NCI-H146 treated with DMSO at 0.1 percent for 48 hours (cell line): ENCODE measurements around the gene DOC2B.
"Not testable (repeated sequence)": the region's sequence is repeated elsewhere in the genome, so short reads cannot be mapped to it uniquely, and the experiment has no call there.

Source experiments
- DNase-seq: peaks from one replicate; lab custom pipeline; 2025; ENCODE audit not compliant: unreplicated experiment; lab: John Stamatoyannopoulos, UW

Gene DOC2B

GRCh38 chr17:213286-214105, 32.0 kb upstream of the DOC2B start:
- DNase-seq: no peak

DNA sequence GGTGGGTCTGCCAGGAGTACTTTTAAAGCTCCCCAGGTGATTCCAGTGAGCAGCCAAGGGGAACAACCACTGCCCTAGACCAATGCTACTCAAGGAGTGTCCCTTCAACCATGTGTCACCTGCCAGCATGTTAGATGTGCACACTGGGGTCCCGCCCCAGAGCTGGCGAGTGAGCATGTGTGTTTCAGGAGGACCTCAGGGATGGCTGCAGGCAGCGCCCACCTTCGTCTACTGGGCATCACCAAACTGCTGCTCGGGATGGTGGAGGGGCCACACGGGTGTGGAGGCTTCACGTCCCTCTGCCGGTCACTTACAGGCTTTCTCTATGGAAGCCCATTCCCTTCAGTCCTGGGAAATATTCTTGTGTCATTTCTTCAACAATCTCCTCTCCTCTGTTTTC, 29.0 kb upstream of the DOC2B start:
- no peak for DNase-seq

DNA sequence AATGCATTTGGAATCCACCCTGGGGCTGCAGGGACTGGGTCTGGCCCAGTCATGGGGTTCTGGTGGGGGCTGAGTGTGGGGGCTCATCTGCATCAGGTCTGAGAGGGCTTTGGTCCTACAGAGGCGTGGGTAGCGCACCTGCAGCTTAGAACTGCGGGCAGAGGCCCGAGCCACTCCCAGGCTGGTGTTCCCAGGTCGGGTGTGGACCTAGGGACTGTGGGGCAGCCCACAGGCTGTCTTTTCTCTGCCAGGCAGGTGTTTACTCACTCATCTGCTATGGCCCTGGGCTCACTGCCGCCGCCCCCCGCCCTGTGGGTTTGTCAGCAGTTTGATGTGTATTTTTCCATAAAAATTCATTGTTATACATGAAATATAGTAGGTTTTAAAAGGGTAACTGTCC, 27.0 kb upstream of the DOC2B start:
- no peak for DNase-seq

- no peak for DNase-seq
Observed at GRCh38 chr17:207775-208174, 26.3 kb upstream of the DOC2B start.

GRCh38 chr17:206941-207560, 25.6 kb upstream of the DOC2B start:
- no peak for DNase-seq

- DNase-seq: not testable (repeated sequence)
Observed at GRCh38 chr17:206484-206883, 25.0 kb upstream of the DOC2B start.

- DNase-seq: no peak
Observed at GRCh38 chr17:205817-206216, 24.4 kb upstream of the DOC2B start.

DNA sequence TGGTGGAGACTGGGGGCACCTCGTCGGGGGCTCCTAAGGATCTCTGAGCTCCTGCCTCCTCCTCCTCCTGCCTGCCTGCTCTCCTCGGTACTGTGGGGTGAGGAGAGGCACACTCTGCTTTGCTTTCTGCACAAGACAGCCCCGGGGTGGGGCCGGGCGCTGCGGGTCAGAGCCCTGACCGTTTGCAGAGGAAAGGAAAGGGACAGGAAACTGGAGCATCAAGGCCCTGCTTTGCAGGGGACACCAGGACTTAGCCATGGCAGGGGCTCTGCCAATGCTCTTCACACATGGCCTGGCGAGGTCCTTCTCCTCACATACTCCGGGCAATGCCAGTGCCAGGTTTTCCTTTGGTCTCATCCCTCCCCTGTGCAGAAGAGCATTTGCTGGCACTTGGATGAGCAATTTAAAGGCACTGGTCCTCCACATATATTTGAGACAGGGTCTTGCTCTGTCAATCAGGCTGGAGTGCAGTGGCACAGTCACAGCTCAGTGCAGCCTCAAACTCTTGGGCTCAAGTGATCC, 23.8 kb upstream of the DOC2B start:
- no peak for DNase-seq

- no peak for DNase-seq
Observed at GRCh38 chr17:204427-205147, 23.1 kb upstream of the DOC2B start.

DNA sequence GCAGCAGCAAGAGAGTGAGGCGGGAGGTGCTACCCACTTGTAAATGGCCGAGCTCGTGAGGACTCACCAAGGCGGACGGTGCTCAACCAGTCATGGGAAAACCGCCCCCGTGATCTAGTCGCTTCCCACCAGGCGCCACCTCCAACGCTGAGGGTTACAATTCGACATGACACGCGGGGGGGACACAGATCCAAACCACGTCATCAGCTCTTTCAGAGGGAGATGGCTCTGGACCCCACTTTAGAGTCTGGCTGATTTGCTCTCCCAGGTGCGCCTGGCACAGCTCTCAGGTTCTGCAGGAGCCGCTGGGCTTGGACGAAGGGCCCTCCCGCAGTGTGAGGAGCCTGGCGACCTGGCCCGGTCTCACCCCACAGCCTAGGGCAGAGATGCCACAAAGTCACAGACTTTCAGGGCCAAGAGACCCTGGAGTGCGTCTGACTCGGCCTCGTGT, 21.1 kb upstream of the DOC2B start:
- no peak for DNase-seq

DNA sequence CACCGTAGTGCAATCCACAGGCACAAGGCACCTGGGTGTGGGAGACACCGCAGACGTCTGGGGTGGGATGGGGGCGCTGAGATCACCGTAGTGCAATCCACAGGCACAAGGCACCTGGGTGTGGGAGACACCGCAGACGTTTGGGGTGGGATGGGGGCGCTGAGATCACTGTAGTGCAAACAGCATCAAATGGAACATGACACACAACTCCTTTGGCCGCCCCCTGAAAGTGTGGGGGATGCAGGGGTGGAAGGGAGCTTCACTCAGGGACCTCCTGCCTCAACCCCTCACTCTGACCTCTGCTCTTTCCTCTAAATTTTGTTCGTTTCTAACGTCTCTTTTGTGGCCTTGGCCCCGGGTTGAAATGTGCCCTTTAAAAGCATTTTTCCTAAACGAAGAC, 20.3 kb upstream of the DOC2B start:
- DNase-seq: not testable (repeated sequence)

- not testable (repeated sequence) for DNase-seq
Observed at GRCh38 chr17:201257-201656, 19.8 kb upstream of the DOC2B start.

DNA sequence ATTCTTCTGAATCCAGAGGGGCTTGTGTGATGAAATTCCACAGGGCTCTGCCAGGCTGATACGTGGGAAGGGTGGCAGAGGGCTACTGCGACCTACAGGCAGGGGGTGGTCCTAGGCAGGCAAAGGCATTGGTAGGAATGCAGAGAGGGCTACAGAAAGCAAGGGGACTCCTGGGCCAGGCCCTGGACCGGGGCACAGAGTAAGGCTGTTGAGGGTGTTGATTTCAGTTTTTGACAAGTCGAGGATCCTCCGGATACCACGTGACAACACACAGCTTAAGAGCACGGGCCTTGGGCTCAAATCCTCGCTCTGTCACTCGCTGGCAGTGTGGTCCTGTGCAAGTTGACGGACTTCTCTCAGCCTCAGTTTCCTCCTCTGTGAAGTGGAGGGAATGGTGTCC, 19.1 kb upstream of the DOC2B start:
- DNase-seq: no peak

DNA sequence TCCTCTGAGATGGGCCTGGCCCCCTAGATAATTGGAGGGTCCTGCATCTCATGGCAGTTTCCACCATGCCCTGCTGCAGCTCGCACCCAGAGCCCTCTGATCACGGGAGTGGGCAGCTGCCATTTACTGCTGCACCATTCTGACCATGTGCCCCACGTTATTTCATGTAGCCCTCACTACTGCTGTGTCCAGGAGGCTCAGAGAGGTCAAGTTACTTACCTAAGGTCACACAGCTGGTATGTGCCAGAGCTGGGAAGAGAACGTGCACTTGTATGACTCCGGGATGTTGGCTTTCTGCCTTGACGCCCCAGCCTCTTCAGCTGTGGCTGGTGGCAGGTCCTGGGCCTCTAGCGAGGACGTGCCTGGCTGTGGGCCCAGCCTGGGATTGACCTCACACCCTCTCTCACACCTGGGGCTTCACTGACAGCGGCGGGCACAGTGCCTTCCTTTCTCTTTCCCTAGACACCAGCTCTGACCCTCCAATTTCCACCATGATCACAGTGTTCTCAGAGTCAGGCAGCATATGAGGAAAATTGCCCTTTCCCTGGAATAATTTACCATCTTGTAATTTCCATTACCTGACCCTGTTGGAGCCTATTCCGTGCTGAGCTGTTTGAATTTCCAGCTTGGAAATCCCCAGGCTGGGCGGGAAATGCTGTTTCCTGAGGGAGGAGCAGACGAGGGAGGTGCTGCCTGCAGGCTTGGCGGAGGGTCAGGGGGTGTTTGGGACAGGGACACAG, 18.5 kb upstream of the DOC2B start:
- DNase-seq: no peak

- no peak for DNase-seq
Observed at GRCh38 chr17:199191-199604, 17.7 kb upstream of the DOC2B start.

GRCh38 chr17:198225-198624, 16.8 kb upstream of the DOC2B start:
- DNase-seq: not testable (repeated sequence)

DNA sequence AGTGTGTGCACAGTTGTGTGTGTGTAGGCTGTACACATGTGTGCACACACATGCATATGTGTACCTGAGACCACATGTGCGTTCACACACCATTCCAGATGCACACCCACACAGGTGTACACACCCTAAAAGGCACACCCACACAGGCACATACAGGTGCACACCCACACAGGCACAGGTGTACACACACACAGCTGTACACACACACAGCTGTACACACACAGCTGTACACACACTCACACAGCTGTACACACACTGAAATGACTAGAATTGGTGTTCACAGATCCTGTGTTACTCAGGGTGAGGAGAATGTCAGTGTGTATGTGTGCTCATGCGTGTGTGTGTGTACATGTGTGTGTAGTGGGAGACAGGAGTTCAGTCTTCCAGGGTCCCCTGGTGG, 15.9 kb upstream of the DOC2B start:
- DNase-seq: no peak

GRCh38 chr17:194828-195602, 13.6 kb upstream of the DOC2B start:
- no peak for DNase-seq

- DNase-seq: no peak
Observed at GRCh38 chr17:193841-194806, 12.7 kb upstream of the DOC2B start.
